ENCODE data around the gene HEXB. TPM values are rescaled to one million over a fixed set of nuclear protein-coding genes. Genes with fewer than 3 reads are reported as not detected.
A peak's percentile ranks its signal among the peaks of the same experiment; 100 is the strongest.
"Not testable (repeated sequence)": the region's sequence is repeated elsewhere in the genome, so short reads cannot be mapped to it uniquely, and the experiment has no call there.

HEXB gene
- polyA plus RNA-seq, 3 donors from 2014 or later, result 122 to 199 (median 128) TPM

DNA sequence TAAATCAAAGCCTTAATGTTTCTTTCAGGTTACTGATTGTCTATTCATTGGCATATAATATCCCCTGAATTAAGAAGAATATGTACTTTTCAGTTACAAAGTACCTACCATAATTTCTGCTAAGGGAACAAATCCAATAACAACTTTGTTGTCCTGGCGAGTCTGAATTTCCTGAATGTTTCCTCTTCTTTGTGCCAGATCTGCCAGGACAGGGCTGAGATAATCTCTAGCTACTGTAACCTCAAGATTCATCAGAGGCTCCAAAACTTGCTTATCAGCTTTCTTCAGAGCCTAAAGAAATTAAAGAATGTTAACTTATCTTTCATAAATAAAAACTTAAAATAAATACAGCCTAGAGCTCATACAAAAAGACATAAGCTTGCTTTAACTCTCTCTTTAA, 37.2 kb downstream of the HEXB start:
- no peaks in the 10 kb centered on the region for H3K27me3 Mint-ChIP-seq (ENCODE audit: low read depth in 3 of 3)
- H3K9me3 Mint-ChIP-seq, result no peaks in the 10 kb centered on the region
- peak overlapping the region in 1 of 6 donors; percentile 76 for H3K27ac Mint-ChIP-seq
- no peak for DNase-seq
- no peak overlapping the region for H3K4me3 Mint-ChIP-seq
- H3K4me1 Mint-ChIP-seq, result no peaks in the 10 kb centered on the region
- H3K36me3 Mint-ChIP-seq, result peaks cover 23 to 45% (median 26%) of the 10 kb centered on the region in 3 donors

DNA sequence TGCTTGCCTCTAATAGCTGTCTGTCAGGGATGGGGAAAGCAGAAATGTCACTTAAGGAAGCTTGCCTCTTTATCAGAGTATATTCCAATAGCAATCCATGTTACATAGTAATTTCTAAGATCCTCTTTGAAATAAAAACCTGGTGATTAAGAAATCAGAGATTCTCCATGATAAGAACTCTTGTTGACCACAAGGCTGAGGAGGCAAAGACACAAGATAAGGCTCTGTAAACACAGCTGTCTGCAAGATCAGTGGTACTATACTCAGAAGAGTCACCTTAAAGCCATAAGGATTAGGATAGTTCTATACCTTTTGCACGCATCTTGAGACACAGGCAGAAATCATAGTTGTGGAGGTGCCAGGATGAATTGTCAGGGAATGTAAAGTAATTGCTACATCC, 40.3 kb downstream of the HEXB start:
- Mint-ChIP-seq H3K27ac (peak overlapping the region in 3 of 6 donors; percentile 0 to 82 (median 21)), H3K4me3 (no peak overlapping the region)
- no peak for DNase-seq

DNA sequence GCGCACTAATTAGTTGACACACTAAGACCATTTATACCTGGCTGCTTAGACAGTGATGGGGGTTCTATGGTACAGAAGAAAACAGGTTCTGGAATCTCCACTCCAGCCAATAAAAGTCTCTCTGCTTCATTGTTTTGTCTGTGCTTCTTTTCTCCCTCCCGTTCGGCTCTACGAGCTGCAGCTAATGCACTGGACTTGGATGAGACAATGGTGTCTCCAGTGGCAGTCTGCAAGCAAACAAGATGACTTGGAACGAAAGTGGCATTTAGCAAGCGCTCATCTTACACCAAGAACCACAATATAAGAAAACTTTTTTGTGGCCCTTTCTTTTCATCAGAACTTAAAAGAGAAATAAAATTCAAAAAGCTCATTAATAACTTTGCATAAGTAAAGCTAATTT, 51.7 kb downstream of the HEXB start:
- no peak overlapping the region for H3K27ac Mint-ChIP-seq
- H3K27me3 Mint-ChIP-seq (ENCODE audit: low read depth in 3 of 3), result no peaks in the 10 kb centered on the region
- H3K36me3 Mint-ChIP-seq, result peaks cover 20 to 54% (median 28%) of the 10 kb centered on the region in 3 donors
- H3K4me3 Mint-ChIP-seq, result no peak overlapping the region
- H3K9me3 Mint-ChIP-seq, result no peaks in the 10 kb centered on the region
- no peak for DNase-seq
- H3K4me1 Mint-ChIP-seq, result no peaks in the 10 kb centered on the region

More for the DNA sequence above, 40.3 kb downstream of the HEXB start:
- Mint-ChIP-seq H3K36me3 (peaks cover 19 to 45% (median 19%) of the 10 kb centered on the region in 3 donors), H3K4me1 (no peaks in the 10 kb centered on the region), H3K27me3 (ENCODE audit: low read depth in 3 of 3) (no peaks in the 10 kb centered on the region), H3K9me3 (no peaks in the 10 kb centered on the region)

DNA sequence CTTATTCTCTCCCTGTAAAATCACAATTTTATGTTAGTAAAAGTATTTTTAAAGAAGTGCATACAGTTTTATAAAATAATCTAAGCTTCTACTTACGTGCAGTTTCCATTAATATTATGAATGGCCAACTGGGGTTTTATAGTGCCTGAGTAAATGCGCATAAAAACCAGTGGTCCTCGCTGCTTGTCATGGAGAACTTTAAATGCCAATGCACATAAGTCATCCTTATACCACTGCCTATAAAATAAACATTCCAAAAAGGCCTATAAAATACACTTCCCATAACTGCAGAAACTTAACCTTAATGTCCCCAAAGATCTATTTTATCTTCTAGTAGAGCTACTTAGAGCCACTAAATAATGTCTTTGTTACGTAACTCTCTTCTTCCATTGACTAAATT, 53.4 kb downstream of the HEXB start:
- Mint-ChIP-seq H3K4me3 (no peak overlapping the region), H3K9me3 (no peaks in the 10 kb centered on the region), H3K36me3 (peaks cover 21 to 50% (median 25%) of the 10 kb centered on the region in 3 donors), H3K4me1 (no peaks in the 10 kb centered on the region), H3K27me3 (ENCODE audit: low read depth in 3 of 3) (no peaks in the 10 kb centered on the region), H3K27ac (no peak overlapping the region)
- DNase-seq, result no peak

DNA sequence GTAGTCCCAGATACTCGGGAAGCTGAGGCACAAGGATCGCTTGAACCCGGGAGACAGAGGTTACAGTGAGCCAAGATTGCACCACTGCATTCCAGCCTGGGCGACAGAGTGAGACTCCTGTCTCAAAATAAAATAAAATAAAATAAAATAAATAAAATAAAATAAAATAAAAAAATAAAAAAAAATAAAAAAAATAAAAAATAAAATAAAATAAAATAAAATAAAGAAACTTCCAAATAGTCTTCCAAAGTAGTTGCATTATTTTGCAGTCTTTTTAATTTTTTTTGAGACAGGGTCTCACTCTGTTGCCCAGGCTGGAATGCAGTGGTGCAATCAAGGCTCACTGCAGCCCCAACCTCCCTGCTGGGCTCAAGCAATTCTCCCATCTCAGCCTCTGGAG, 63.7 kb downstream of the HEXB start:
- not testable (repeated sequence) for H3K9me3 Mint-ChIP-seq, H3K4me1 Mint-ChIP-seq, H3K27ac Mint-ChIP-seq

DNA sequence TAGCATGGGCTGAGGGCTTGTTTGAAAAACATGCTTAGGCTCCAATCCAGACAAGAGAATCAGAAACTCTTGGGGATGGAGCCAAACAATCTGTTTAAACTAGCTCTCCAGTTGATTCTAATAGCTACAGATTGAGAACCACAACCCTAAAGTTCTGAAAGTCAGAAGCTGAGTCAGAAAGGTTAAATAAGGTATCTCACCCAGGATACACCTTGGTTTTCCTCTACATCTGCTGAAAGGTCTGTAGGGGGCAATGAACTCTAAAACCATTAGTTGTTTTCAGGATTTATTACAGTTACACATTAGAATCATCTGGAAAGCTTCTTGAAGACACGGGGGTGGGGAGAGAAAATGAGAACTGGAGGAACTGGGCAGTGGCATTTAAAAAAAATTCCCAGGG, 76.2 kb downstream of the HEXB start:
- peaks cover 0 to 2% (median 0%) of the 10 kb centered on the region in 6 donors for H3K9me3 Mint-ChIP-seq
- DNase-seq, result no peak
- H3K27me3 Mint-ChIP-seq (ENCODE audit: low read depth in 3 of 3), result no peaks in the 10 kb centered on the region
- no peak overlapping the region for H3K27ac Mint-ChIP-seq
- H3K4me1 Mint-ChIP-seq, result peaks cover 17 to 24% of the 10 kb centered on the region in 2 donors
- H3K36me3 Mint-ChIP-seq, result peaks cover 19 to 23% (median 19%) of the 10 kb centered on the region in 3 donors
- H3K4me3 Mint-ChIP-seq, result no peak overlapping the region

More for the DNA sequence above, 63.7 kb downstream of the HEXB start:
- not testable (repeated sequence) for H3K4me3 Mint-ChIP-seq; DNase-seq; H3K27me3 Mint-ChIP-seq (ENCODE audit: low read depth in 3 of 3)
- peaks cover 20 to 59% (median 33%) of the 10 kb centered on the region in 3 donors for H3K36me3 Mint-ChIP-seq

DNA sequence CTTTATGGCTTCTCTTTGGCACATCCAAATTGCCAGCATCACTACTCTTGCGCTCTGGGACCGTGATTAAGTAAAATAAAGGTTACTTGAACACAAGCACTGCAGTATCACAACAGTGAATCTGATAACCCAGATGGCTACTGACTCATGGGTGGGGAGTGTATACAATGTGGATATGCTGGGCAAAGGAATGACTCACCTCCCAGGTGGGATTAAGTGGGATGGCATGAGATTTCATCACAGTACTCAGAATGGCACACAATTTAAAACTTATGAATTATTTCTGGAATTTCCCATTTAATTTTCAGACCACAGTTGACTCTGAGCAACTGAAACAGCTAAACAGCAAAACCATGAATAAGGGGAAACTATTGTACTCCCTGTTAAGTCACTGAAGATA, 77.6 kb downstream of the HEXB start:
- peaks cover 0 to 3% (median 2%) of the 10 kb centered on the region in 3 donors for H3K27me3 Mint-ChIP-seq (ENCODE audit: low read depth in 3 of 3)
- H3K4me1 Mint-ChIP-seq, result peaks cover 28 to 38% of the 10 kb centered on the region in 2 donors
- DNase-seq, result no peak
- no peak overlapping the region for H3K4me3 Mint-ChIP-seq
- peaks cover 9 to 15% (median 12%) of the 10 kb centered on the region in 3 donors for H3K36me3 Mint-ChIP-seq
- no peak overlapping the region for H3K27ac Mint-ChIP-seq
- H3K9me3 Mint-ChIP-seq, result no peaks in the 10 kb centered on the region

DNA sequence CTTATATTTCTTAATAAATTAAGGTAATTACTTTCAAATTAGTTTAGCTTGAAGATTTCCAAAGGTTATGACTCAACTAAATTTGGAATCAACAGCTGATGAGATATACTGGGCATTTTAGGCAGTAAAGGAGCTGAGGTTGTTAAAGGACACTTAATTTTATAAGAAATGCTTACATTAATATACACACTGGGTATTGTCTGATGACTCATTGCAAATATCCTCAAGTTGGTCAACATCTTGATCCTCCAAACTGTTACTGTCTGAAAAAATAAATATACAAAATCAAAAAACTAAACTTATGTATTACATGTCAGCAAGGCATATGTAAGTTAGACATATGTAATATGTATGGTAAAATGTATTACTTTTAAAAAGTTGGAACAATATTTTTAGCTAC, 78.5 kb downstream of the HEXB start:
- Mint-ChIP-seq H3K36me3 (peaks cover 5 to 12% (median 9%) of the 10 kb centered on the region in 3 donors), H3K27me3 (ENCODE audit: low read depth in 3 of 3) (peaks cover 0 to 3% (median 2%) of the 10 kb centered on the region in 3 donors), H3K4me3 (no peak overlapping the region), H3K9me3 (no peaks in the 10 kb centered on the region), H3K27ac (no peak overlapping the region), H3K4me1 (peaks cover 36 to 47% of the 10 kb centered on the region in 2 donors)
- DNase-seq, result no peak

DNA sequence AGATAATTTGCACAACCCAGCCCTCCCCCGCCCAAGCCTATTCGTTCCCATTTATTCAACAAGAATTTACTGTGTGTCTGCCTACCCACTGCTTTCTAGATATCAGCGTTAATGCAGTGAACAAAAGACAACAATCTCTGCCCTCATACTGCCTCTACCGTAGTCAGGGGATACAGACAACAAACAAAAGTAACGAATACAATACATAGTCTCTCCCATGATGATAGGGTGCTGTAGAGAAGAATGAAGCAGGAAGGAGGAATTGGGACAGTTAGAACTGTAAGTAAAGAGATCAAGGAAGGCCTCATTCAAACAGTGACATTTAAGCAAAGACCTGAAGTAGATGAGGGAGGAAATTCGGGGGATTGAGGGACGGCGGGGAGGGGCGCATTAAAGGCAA, 80.2 kb downstream of the HEXB start:
- peak overlapping the region; percentile 52 to 100 (median 68) for H3K4me3 Mint-ChIP-seq
- H3K27ac Mint-ChIP-seq, result peak overlapping the region in 2 of 6 donors; percentile 80 to 85
- peaks cover 0 to 3% (median 2%) of the 10 kb centered on the region in 3 donors for H3K27me3 Mint-ChIP-seq (ENCODE audit: low read depth in 3 of 3)
- peaks cover 37 to 52% of the 10 kb centered on the region in 2 donors for H3K4me1 Mint-ChIP-seq
- no peaks in the 10 kb centered on the region for H3K9me3 Mint-ChIP-seq
- DNase-seq, result no peak
- peaks cover under 1 to 11% (median 10%) of the 10 kb centered on the region in 3 donors for H3K36me3 Mint-ChIP-seq

DNA sequence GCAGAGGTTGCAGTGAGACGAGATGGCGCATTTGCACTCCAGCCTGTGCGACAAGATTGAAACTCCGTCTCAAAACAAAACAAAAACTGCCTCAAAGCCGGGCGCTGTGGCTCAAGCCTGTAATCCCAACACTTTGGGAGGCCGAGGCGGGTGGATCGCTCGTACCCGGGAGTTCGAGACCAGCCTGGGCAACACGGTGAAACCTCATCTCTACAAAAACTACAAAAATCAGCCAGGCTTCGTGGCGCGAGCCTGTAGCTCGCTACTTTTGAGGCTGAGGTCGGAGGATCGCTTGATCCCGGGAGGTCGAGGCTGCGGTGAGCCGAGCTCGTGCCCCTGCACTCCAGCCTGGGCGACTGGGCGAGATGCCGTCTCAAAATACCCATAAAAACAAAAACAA, 80.9 kb downstream of the HEXB start:
- Mint-ChIP-seq H3K36me3 (peaks cover 4 to 17% (median 5%) of the 10 kb centered on the region in 3 donors), H3K9me3 (no peaks in the 10 kb centered on the region), H3K27ac (peak overlapping the region in 3 of 6 donors; percentile 7 to 98 (median 93)), H3K4me1 (peaks cover 35 to 46% of the 10 kb centered on the region in 2 donors), H3K4me3 (peak overlapping the region; percentile 99 to 100 (median 99)), H3K27me3 (ENCODE audit: low read depth in 3 of 3) (peaks cover 0 to 3% (median 2%) of the 10 kb centered on the region in 3 donors)
- DNase-seq, result no peak

DNA sequence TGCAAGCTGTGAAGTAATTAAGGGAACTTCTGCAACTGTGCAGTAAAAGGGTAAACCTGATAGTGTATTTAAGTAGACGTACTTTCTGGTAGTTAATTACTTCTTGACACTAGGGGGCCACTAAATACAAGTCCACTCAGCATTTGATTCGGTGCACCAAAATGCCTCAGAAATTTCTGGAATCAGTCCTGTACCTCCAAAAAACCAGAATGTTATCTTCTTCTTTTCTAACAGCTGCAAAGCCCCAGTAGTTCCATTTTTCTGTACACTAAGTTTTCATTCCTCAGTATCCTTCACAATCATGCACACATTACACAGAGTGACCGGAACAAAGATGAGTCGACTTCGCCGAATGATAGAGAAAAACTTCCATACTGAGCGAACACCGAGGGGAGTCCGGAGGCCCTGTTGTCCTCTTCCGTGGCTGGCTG, 81.4 kb downstream of the HEXB start:
- peaks cover 0 to 3% (median 2%) of the 10 kb centered on the region in 3 donors for H3K27me3 Mint-ChIP-seq (ENCODE audit: low read depth in 3 of 3)
- peak; percentile 40 to 51 (median 43) for DNase-seq

DNA sequence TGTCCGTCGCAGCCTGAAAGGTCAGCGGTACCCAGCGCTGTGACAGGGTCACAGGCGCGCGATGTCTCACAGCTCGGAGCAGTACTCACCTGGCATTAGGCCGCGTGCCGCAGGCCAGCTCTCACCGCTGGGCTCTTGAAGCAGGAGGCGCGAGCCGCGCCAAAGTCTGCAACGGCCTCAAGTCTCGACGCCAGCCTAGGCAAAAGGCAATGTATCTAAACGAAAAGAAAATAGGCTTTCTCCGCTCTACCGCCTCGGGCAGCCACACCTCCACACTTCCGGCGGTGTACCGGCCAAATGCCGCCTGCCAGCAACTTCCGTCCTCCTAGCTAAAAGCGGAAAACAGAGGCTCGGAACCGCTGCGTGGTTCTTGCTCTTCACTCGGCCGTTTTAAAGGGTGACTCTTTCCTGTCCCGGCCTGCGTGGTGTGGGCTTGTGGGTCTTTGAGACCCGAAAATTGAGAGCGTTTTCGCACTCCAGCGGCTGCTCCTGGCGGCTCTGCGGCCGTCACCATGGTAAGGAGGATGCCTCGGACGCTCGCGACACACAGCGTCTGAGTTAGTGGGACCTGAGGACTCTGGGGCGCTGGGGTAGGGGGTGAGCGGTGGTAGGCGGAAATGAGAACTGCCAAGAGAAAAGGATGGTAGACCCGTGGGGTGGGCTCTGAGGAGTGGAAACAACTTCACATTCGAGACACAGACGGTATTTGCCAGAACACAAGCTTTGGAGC, 82.0 kb downstream of the HEXB start, which contains the start of the genes GFM2 and NSA2:
GFM2 (minus strand) TSS at position 269 of the 730 bp plus-strand sequence. CDS start 3,375 bp downstream, outside the sequence.
NSA2 (plus strand) TSS at position 401 of the 730 bp plus-strand sequence; CDS start at position 513, 112 bp downstream.
- Mint-ChIP-seq H3K27me3 (ENCODE audit: low read depth in 3 of 3) (peaks cover 0 to 3% (median 2%) of the 10 kb centered on the region in 3 donors), H3K36me3 (peaks cover 4 to 15% (median 5%) of the 10 kb centered on the region in 3 donors), H3K4me3 (peak within 1 kb of the TSS; percentile 99 to 100 (median 99)), H3K27ac (peak within 1 kb of the TSS; percentile 93 to 98 (median 98)), H3K4me1 (peaks cover 35 to 46% of the 10 kb centered on the region in 2 donors), H3K9me3 (no peaks in the 10 kb centered on the region)
- DNase-seq, result peak; percentile 89 to 91 (median 90)

More for the DNA sequence above, 81.4 kb downstream of the HEXB start:
- Mint-ChIP-seq H3K4me1 (peaks cover 35 to 46% of the 10 kb centered on the region in 2 donors), H3K4me3 (peak overlapping the region; percentile 99 to 100 (median 99)), H3K27ac (peak overlapping the region; percentile 93 to 98 (median 98)), H3K9me3 (no peaks in the 10 kb centered on the region), H3K36me3 (peaks cover 4 to 17% (median 5%) of the 10 kb centered on the region in 3 donors)

DNA sequence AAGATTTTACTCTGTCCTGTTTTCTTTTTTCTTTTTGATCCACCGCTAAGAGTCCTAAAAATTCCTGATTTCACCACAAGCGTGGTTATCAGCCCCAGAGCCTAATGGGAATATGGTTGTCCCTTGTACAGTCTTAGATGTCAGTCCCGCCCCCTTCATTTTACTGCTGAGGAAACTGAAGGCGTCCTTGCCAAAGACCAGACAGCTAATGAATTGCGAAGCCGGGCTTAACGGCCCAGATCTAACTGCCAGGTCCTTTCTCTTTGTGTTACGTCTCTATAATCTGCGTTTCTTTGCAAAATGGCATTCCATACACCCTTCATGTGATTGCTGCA, 82.5 kb downstream of the HEXB start:
- H3K36me3 Mint-ChIP-seq, result peaks cover 3 to 14% (median 8%) of the 10 kb centered on the region in 3 donors
- peak overlapping the region; percentile 93 to 98 (median 98) for H3K27ac Mint-ChIP-seq
- peaks cover 0 to 3% (median 2%) of the 10 kb centered on the region in 3 donors for H3K27me3 Mint-ChIP-seq (ENCODE audit: low read depth in 3 of 3)
- DNase-seq, result no peak
- H3K4me3 Mint-ChIP-seq, result peak overlapping the region; percentile 99 to 100 (median 99)
- no peaks in the 10 kb centered on the region for H3K9me3 Mint-ChIP-seq
- peaks cover 35 to 46% of the 10 kb centered on the region in 2 donors for H3K4me1 Mint-ChIP-seq
